ENCODE results near the gene AFAP1L1. TPM values are rescaled to one million over a fixed set of nuclear protein-coding genes. Genes with fewer than 3 reads are reported as not detected.

AFAP1L1 gene
- total and polyA plus RNA-seq, 9 of the 15 experiments (the other 6 are each of a cell fraction or from before 2014, with no cell fraction given), result 0.01 to 0.12 (median 0.03) TPM; not detected in 4

DNA sequence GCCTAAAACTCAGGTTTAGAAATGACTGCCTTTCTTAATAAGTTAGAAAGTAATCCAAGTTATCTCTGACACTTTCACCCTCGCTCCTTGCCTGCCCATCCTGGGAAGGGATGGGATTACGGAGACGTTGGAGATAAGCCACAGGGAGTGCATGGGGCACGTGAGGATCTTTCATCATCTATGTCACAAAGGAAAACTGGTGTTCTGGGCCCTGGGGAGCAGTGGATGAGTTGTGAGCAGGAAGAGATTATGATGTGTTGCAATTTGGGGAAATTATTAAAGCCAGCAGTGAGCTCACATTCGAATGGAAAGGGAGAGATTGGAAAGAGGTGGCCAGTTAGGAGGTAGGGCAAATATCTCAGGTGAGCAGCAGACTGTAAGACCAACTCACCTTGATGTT lies 12.8 kb downstream of the AFAP1L1 start:
- Histone ChIP-seq H4K20me1 (replicated peaks; ENCODE audit: control insufficient read depth, insufficient read depth, low read length) (no peaks in the 10 kb centered on the region), H3K4me2 (ENCODE audit: insufficient read depth, low read length) (no peak overlapping the region), H3K9me1 (ENCODE audit: control insufficient read depth, insufficient read depth, low read length) (no peaks in the 10 kb centered on the region), H3K9ac (ENCODE audit: insufficient read depth in 1 of 2, low read depth in 2 of 2, low read length in 2 of 2) (no peak overlapping the region), H3K27ac (ENCODE audit: extremely low read depth, low read depth, low read length) (no peak overlapping the region), H3K79me2 (ENCODE audit: control insufficient read depth, insufficient read depth, low read length) (no peaks in the 10 kb centered on the region), H3K27me3 (ENCODE audit: control insufficient read depth in 2 of 2, insufficient read depth in 2 of 2, low read length in 2 of 2) (peaks cover 21 to 47% of the 10 kb centered on the region in 2 experiments), H3K36me3 (ENCODE audit: control insufficient read depth, insufficient read depth, low read length) (no peaks in the 10 kb centered on the region), H2AFZ (ENCODE audit: low read depth, low read length) (no peak overlapping the region), H3K4me3 (no peak overlapping the region), H3K4me1 (replicated peaks in 1 of 2; ENCODE audit: control insufficient read depth in 2 of 2, insufficient read depth in 2 of 2, low read length in 2 of 2) (no peaks in the 10 kb centered on the region; a peak in 1 of 5 replicates), H3K9me3 (replicated peaks; ENCODE audit: control insufficient read depth, insufficient read depth, low read depth, low read length) (no peaks in the 10 kb centered on the region)
- ChIA-PET POLR2A (interaction anchor here (0.6 to 0.8 kb wide), 2 partner anchors 25 to 348 kb away, joined by 3 read pairs; no protein-coding TSS in a partner anchor), CTCF (ENCODE audit: low intra/inter-chr PET ratio) (no interaction called here)
- intact Hi-C loops (cut with micrococcal nuclease) (no loop called here), in situ Hi-C loops (cut with MboI) (no loop called here)
- DNase-seq (ENCODE audit: extremely low read depth in 1 of 4, low spot score in 3 of 4), result no peak
- no peak for ATAC-seq
- no peak for TF ChIP-seq C11orf30 (IDR thresholded peaks at IDR 0.05; ENCODE audit: low read depth)
- TF ChIP-seq BHLHE40 (IDR thresholded peaks at IDR 0.05; ENCODE audit: low read length), result peak; percentile 60
- no TSS peak for BruUV-seq (replicated peaks)
- 3% methylated on average over 5 of the region's 5 CpGs for WGBS (ENCODE audit: insufficient coverage, low coverage, missing lambda C conversion rate)
- FAIRE-seq, result no peak

DNA sequence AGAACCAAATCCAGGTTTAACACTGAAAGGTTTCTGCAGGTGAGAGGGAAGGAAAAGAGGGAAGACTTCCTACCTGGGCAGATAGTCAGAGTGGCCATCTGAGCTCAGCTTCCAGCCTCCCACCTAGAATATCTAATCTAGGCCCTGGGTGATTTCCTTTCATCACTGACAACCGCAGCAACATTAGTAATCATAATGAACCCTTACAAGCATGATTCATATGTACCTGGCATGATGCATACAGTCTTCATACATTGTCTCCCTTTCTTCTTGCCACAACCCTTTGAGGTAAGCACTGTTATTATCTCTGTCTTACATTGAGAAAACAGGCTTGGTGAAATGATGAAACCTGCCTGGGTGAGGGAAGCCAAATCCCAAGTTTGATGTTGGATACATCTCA lies 13.5 kb downstream of the AFAP1L1 start:
- Histone ChIP-seq H3K27ac (ENCODE audit: extremely low read depth, low read depth, low read length) (no peak overlapping the region), H3K79me2 (ENCODE audit: control insufficient read depth, insufficient read depth, low read length) (no peaks in the 10 kb centered on the region), H3K4me1 (replicated peaks in 1 of 2; ENCODE audit: control insufficient read depth in 2 of 2, insufficient read depth in 2 of 2, low read length in 2 of 2) (no peaks in the 10 kb centered on the region; a peak in 1 of 5 replicates), H3K4me3 (no peak overlapping the region), H2AFZ (ENCODE audit: low read depth, low read length) (no peak overlapping the region), H3K36me3 (ENCODE audit: control insufficient read depth, insufficient read depth, low read length) (no peaks in the 10 kb centered on the region), H3K27me3 (ENCODE audit: control insufficient read depth in 2 of 2, insufficient read depth in 2 of 2, low read length in 2 of 2) (peaks cover 24 to 50% of the 10 kb centered on the region in 2 experiments), H4K20me1 (replicated peaks; ENCODE audit: control insufficient read depth, insufficient read depth, low read length) (no peaks in the 10 kb centered on the region), H3K9me1 (ENCODE audit: control insufficient read depth, insufficient read depth, low read length) (no peaks in the 10 kb centered on the region), H3K9ac (ENCODE audit: insufficient read depth in 1 of 2, low read depth in 2 of 2, low read length in 2 of 2) (no peak overlapping the region), H3K4me2 (ENCODE audit: insufficient read depth, low read length) (no peak overlapping the region), H3K9me3 (replicated peaks; ENCODE audit: control insufficient read depth, insufficient read depth, low read depth, low read length) (no peaks in the 10 kb centered on the region)
- CTCF ChIA-PET (ENCODE audit: low intra/inter-chr PET ratio), result no interaction called here
- ATAC-seq (no peak), DNase-seq (ENCODE audit: extremely low read depth in 1 of 4, low spot score in 3 of 4) (no peak), FAIRE-seq (no peak)
- POLR2A ChIA-PET, result interaction anchor here (0.6 kb wide), 1 partner anchor 24 kb away, joined by 3 read pairs; no protein-coding TSS in a partner anchor
- intact Hi-C loops (cut with micrococcal nuclease), result no loop called here
- WGBS (ENCODE audit: insufficient coverage, low coverage, missing lambda C conversion rate), result 0% methylated on average over 1 of the region's 1 CpG
- in situ Hi-C loops (cut with MboI), result no loop called here
- BruUV-seq (replicated peaks), result no TSS peak
- TF ChIP-seq TCF7L2 (IDR thresholded peaks at IDR 0.05; ENCODE audit: low read depth, low read length), result no peak
- no peak for TF ChIP-seq KLF1 (tag; IDR thresholded peaks at IDR 0.05)
- TF ChIP-seq BRD9 (IDR thresholded peaks at IDR 0.05; ENCODE audit: low read depth, partially characterized antibody), result no peak
- no peak for TF ChIP-seq ZNF224 (CRISPR knock-in tag; IDR thresholded peaks at IDR 0.05)
- TF ChIP-seq, protein P1, sequence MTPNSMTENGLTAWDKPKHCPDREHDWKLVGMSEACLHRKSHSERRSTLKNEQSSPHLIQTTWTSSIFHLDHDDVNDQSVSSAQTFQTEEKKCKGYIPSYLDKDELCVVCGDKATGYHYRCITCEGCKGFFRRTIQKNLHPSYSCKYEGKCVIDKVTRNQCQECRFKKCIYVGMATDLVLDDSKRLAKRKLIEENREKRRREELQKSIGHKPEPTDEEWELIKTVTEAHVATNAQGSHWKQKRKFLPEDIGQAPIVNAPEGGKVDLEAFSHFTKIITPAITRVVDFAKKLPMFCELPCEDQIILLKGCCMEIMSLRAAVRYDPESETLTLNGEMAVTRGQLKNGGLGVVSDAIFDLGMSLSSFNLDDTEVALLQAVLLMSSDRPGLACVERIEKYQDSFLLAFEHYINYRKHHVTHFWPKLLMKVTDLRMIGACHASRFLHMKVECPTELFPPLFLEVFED (CRISPR knock-in tag; conservative IDR thresholded peaks at IDR 0.05), result no peak
- TF ChIP-seq ZNF133 (CRISPR knock-in tag; IDR thresholded peaks at IDR 0.05), result no peak
- TF ChIP-seq CSDE1 (IDR thresholded peaks at IDR 0.05), result no peak
- no peak for TF ChIP-seq NCOA1 (IDR thresholded peaks at IDR 0.05; ENCODE audit: low read depth)
- TF ChIP-seq TAF1 (IDR thresholded peaks at IDR 0.05; ENCODE audit: control insufficient read depth, extremely low read depth, insufficient read depth, low read length, severe bottlenecking), result no peak
- TF ChIP-seq ZNF277 (CRISPR knock-in tag; IDR thresholded peaks at IDR 0.05; ENCODE audit: borderline replicate concordance), result no peak
- TF ChIP-seq RBM17 (IDR thresholded peaks at IDR 0.05; ENCODE audit: borderline replicate concordance, low read depth, low read length), result no peak
- TF ChIP-seq, protein P2, sequence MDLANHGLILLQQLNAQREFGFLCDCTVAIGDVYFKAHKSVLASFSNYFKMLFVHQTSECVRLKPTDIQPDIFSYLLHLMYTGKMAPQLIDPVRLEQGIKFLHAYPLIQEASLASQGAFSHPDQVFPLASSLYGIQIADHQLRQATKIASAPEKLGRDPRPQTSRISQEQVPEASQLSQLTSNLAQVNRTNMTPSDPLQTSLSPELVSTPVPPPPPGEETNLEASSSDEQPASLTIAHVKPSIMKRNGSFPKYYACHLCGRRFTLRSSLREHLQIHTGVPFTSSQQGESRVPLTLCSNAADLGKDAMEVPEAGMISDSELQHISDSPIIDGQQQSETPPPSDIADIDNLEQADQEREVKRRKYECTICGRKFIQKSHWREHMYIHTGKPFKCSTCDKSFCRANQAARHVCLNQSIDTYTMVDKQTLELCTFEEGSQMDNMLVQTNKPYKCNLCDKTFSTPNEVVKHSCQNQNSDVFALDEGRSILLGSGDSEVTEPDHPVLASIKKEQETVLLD (IDR thresholded peaks at IDR 0.05), result no peak

Data from K562 (cell line).